Effector memory CD4-positive, alpha-beta T cell (primary cell): ENCODE results near the gene NEK8.

Experiments
- DNase-seq, 3 donors: peaks; one replicate each; pipeline ENCODE4 v3.0.0-alpha.2; 2020
- H3K27ac ChIP-seq: 2 replicates; pipeline ENCODE4 v1.7.0; 2013; ENCODE audit warnings: mild to moderate bottlenecking, low read length, moderate library complexity; ENCODE audit not compliant: insufficient read depth, poor library complexity, severe bottlenecking
- H3K27me3 ChIP-seq: replicated peaks from 2 replicates; pipeline ENCODE4 v1.7.0; 2013; ENCODE audit warnings: mild to moderate bottlenecking, low read length; ENCODE audit not compliant: insufficient read depth, control insufficient read depth, poor library complexity, severe bottlenecking
- H3K36me3 ChIP-seq: 2 replicates; pipeline ENCODE4 v1.7.0; 2013; ENCODE audit warnings: mild to moderate bottlenecking, low read length, moderate library complexity; ENCODE audit not compliant: control insufficient read depth, insufficient read depth
- H3K4me1 ChIP-seq: 2 replicates; pipeline ENCODE4 v1.7.0; 2013; ENCODE audit warnings: low read length, mild to moderate bottlenecking; ENCODE audit not compliant: control insufficient read depth, insufficient read depth, poor library complexity, severe bottlenecking
- H3K4me3 ChIP-seq: 2 replicates; pipeline ENCODE4 v1.7.0; 2013; ENCODE audit warnings: low read length, low read depth, mild to moderate bottlenecking; ENCODE audit not compliant: insufficient read depth, poor library complexity, severe bottlenecking
- H3K9me3 ChIP-seq: 2 replicates; pipeline ENCODE4 v1.7.0; 2013; ENCODE audit warnings: mild to moderate bottlenecking, low read length, moderate library complexity; ENCODE audit not compliant: control insufficient read depth
- total RNA-seq, 3 donors: gene quantifications; one replicate each; lab custom pipeline; 2026; lab: John Stamatoyannopoulos, UW

Gene NEK8
- total RNA-seq, result 8.3 to 9.9 (median 8.3) reads per million in 3 donors

DNA sequence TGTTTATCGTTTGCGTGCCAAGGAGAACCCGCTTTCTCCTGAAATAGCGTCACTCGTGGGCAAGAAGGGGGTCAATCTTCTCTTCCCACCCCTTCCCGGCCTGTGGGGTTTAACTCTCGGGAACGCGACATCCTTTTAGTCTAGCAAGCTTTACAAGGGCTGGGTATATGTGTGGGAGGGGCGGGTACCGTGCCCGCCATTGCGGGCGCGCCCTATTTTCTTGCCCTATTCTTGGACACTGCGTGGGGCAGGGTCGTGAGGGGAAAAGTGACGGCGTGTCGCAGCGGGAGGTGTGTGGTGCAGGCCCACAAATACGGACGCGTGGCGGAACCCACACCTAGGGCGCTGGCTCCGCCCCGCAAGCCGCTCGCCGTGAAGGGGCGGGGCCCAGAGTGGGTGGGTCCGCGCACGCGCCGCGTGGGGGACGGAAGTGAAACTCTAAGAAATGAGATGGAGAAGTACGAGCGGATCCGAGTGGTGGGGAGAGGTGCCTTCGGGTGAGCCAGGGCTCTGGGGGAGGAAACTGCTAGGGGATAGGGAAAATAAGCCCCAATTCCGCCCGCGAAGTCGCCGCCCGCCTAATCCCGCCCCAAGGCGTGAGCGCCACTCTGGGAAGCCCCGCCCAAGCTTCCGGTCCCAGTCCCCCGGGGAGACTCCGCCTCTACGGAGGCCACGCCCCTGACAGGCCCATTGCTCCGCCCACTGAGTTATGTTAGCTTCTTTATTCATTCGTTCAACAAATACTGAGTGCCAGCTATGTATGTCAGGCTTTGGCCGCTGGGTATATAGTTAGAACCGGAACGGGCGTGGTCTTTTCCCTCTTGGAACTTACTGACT lies at the start of gene NEK8:
Gene NEK8, plus strand, starts transcription at position 425 of the 837 bp plus-strand sequence. Its CDS starts 26 bp downstream, at position 451.
- peaks cover 31% of the 10 kb centered on the region for H3K4me1 ChIP-seq
- H3K36me3 ChIP-seq, result peaks cover 14% of the 10 kb centered on the region
- DNase-seq, result peak; percentile 95 to 96 (median 96)
- H3K4me3 ChIP-seq, result peak within 1 kb of the TSS; percentile 64
- peak within 1 kb of the TSS; percentile 100 for H3K27ac ChIP-seq
- no peaks in the 10 kb centered on the region for H3K9me3 ChIP-seq
- no peaks in the 10 kb centered on the region for H3K27me3 ChIP-seq

DNA sequence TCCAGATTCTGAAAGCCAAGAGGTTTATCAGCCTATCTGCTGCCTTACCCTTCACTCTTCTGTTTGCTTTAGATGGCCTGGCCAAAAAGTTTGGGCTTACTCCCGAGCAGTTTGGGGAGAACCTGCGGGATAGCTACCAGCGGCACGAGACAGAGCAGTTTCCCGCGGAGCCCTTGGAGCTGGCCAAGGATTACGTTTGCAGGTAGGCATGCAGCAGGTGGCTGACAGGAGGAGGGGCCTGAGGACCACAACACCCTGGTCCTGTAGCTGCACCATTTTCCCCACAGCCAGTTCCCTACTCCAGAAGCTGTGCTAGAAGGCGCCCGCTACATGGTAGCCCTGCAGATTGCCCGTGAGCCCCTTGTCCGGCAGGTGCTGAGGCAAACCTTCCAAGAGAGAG lies 45.9 kb upstream of the NEK8 start:
- DNase-seq, result no peak
- Histone ChIP-seq H3K4me3 (no peak overlapping the region), H3K36me3 (peaks cover 90% of the 10 kb centered on the region), H3K9me3 (no peaks in the 10 kb centered on the region), H3K27me3 (no peaks in the 10 kb centered on the region), H3K27ac (no peak overlapping the region), H3K4me1 (no peaks in the 10 kb centered on the region)

DNA sequence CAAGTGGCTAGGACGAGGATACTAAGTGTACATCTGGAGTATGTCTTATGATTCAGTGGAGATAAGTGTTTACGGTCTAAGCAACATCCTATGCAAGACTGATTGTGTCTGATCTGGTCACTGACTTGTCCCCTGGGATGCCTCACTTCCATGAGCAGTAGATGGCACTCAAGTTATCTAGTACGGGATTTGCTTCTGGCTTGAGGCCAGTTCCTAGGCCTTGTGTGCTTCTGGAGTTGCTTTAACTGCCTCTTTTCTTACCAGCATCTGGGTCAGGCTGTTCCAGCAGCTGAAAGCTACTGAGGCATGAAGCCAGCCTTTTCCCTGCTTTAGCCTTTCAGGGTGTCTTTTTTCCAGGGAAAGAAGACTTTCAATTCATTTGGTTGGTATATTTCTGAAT lies 43.6 kb upstream of the NEK8 start:
- Histone ChIP-seq H3K27me3 (no peaks in the 10 kb centered on the region), H3K27ac (no peak overlapping the region), H3K4me1 (no peaks in the 10 kb centered on the region), H3K9me3 (no peaks in the 10 kb centered on the region), H3K36me3 (peaks cover 91% of the 10 kb centered on the region), H3K4me3 (no peak overlapping the region)
- no peak for DNase-seq

DNA sequence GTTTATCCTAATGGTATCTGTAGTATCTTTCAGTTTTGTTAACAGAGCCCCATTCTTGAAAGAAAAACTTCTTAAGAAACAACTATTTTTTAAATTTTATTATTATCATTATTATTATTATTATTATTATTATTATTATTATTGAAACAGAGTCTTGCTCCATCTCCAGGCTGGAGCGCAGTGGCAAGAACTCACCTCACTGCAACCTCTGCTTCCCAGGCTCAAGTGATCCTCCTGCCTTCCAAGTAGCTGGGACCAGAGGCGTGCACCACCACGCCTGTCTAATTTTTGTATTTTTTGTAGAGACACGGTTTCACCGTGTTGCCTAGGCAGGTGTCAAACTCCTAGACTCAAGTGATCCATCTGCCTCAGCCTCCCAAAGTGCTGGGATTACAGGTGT lies 43.2 kb upstream of the NEK8 start:
- no peaks in the 10 kb centered on the region for H3K27me3 ChIP-seq
- no peak overlapping the region for H3K4me3 ChIP-seq
- DNase-seq, result no peak
- H3K27ac ChIP-seq, result no peak overlapping the region
- H3K9me3 ChIP-seq, result no peaks in the 10 kb centered on the region
- no peaks in the 10 kb centered on the region for H3K4me1 ChIP-seq
- H3K36me3 ChIP-seq, result peaks cover 95% of the 10 kb centered on the region

DNA sequence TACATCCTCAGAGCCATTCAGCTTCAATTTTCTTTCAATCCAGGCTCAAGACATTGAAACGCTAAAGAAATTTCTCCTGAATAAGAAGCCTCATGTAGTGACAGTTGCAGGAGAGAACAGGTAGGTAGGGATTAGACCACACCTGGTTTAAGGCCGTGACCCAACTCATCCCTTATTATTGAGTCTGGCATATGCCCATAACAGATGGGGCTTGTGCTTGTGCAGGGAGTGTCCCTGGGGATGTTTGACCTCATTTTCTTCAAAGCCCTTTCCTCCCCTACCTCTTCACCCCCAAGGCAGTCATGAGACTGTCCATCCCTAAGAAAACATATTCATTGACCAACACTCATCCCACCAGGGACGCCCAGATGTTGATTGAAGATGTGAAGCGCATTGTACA lies 42.3 kb upstream of the NEK8 start:
- Histone ChIP-seq H3K27ac (no peak overlapping the region), H3K9me3 (no peaks in the 10 kb centered on the region), H3K36me3 (peaks cover 95% of the 10 kb centered on the region), H3K4me1 (no peaks in the 10 kb centered on the region), H3K27me3 (no peaks in the 10 kb centered on the region), H3K4me3 (no peak overlapping the region)
- no peak for DNase-seq

DNA sequence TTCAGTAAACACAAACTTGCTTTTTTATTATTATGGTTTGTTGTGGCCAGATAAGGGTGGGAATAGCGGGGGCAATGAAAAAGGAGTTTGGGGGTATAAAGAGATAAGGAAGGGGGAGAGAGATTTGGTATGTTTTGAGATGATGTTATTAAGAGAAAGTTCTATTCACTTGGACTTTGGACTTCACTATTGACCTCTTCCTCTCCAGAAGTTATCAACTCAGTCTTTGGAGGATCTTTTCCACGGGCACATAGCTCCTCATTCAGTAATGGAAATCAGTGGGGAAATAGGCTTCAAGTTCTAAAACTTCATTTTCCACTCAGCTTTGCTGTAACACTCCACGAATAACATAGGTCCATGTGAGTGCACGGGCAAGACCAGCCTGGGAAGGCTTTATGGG lies 40.1 kb upstream of the NEK8 start:
- H3K27me3 ChIP-seq, result no peaks in the 10 kb centered on the region
- H3K27ac ChIP-seq, result no peak overlapping the region
- H3K9me3 ChIP-seq, result no peaks in the 10 kb centered on the region
- H3K4me1 ChIP-seq, result no peaks in the 10 kb centered on the region
- peaks cover 77% of the 10 kb centered on the region for H3K36me3 ChIP-seq
- DNase-seq, result no peak
- H3K4me3 ChIP-seq, result no peak overlapping the region

DNA sequence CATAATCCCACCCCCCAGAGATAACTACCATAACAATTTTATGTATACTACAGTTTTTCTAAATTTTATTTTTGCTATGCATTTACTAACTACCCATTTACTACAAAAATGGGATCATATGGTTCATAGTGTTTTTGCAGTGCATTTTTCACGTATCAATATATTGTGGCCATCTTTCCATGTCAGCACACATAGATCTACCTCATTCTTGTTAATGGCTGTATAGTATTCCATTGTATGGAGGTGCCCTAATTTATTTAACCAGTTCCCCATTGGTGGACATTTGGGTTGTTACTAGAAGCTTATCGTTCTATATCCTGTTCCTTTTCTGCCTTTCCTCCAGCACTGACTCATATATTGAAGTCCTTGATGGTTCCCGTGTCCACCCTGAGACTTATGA lies 39.6 kb upstream of the NEK8 start:
- Histone ChIP-seq H3K9me3 (no peaks in the 10 kb centered on the region), H3K4me3 (no peak overlapping the region), H3K27me3 (no peaks in the 10 kb centered on the region)

DNA sequence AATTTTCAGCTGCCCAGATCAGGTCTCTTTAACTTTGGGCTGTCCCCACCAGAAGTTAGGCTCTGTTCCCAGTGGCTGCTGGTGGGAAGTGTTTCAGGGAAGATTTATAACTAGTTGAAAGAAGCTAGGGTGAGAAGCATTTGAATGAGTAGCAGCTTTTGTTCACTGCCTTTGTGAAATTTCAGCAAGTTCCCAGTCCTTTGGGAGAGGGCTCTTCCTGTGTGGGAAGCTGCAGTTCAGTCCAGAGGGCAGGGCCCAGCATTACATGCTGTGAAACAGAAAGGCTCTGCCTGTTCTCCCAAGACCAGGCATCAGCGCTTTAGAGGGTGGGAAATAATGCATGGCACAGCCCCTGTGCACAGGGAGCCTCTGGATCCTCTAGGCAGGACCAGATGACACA lies 34.7 kb upstream of the NEK8 start:
- H3K27me3 ChIP-seq, result no peaks in the 10 kb centered on the region
- DNase-seq, result no peak
- no peaks in the 10 kb centered on the region for H3K4me1 ChIP-seq
- H3K9me3 ChIP-seq, result no peaks in the 10 kb centered on the region
- no peak overlapping the region for H3K27ac ChIP-seq
- no peak overlapping the region for H3K4me3 ChIP-seq
- peaks cover 76% of the 10 kb centered on the region for H3K36me3 ChIP-seq

More for the DNA sequence above, 39.6 kb upstream of the NEK8 start:
- H3K27ac ChIP-seq, result no peak overlapping the region
- DNase-seq, result no peak
- peaks cover 79% of the 10 kb centered on the region for H3K36me3 ChIP-seq
- no peaks in the 10 kb centered on the region for H3K4me1 ChIP-seq

DNA sequence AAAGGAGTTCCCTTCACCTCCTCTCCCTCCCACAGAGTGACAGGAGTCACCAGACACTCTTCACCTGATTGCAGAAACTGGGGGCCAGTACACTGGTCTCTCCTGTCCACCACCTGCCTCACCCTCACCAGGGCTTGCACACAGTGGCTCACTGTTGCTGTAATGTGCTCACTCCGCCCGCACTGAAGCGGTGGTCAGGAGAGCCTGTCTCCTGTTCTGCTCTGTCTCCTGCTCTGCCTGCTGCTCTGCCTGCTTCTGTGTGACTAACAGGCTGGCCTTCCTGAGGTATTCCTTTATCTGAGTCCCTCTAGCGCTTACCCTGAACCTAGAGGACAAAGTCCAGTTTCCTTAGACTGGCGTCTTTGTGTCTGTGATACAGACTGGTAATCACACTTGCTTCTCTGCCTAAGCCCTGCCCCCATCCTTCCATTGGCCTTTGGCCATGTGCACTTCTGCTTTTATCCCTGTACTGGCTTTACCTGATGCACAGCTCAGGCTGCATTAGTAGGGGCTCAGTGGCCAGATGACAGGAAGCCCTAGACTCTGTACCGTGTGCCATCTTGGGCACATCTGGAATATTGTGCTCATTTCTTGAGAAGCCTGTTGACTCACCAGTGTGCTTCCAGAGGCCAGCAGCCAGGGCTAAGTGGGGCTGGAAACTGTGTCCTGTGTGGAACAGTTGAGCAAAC lies 30.2 kb upstream of the NEK8 start:
- Histone ChIP-seq H3K27me3 (no peaks in the 10 kb centered on the region), H3K4me1 (no peaks in the 10 kb centered on the region), H3K4me3 (no peak overlapping the region), H3K27ac (no peak overlapping the region), H3K9me3 (no peaks in the 10 kb centered on the region), H3K36me3 (peaks cover 92% of the 10 kb centered on the region)
- no peak for DNase-seq

DNA sequence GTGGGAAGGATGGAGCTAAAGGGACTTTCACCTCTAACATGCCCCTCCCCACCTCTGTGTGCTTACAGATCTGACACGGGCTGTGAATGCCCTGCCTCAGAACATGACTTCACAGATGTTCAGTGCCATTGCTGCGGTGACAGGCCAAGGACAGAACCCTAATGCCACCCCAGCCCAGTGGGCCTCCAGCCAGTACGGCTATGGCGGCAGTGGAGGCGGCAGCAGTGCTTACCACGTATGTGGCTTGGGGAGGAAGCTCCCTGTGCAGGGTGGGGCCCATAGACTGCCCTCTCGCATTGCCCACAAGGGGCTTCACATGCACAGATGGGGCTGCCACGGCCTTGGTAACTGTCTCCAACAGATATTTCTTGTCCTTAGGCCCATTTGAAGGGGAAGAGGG lies 28.3 kb upstream of the NEK8 start:
- H3K36me3 ChIP-seq, result peaks cover 73% of the 10 kb centered on the region
- H3K9me3 ChIP-seq, result no peaks in the 10 kb centered on the region
- DNase-seq, result no peak
- H3K27ac ChIP-seq, result no peak overlapping the region
- H3K4me3 ChIP-seq, result no peak overlapping the region
- H3K4me1 ChIP-seq, result no peaks in the 10 kb centered on the region
- H3K27me3 ChIP-seq, result no peaks in the 10 kb centered on the region
